ENCODE data around the gene NUFIP1. TPM values are rescaled to one million over a fixed set of nuclear protein-coding genes. Genes with fewer than 3 reads are reported as not detected.

Gene NUFIP1
- total and polyA plus RNA-seq, 9 donors = 4.3 to 9.2 (median 7.3) TPM

Other genes with a start within 250 kb of the NUFIP1 start
- gene GPALPP1, start 67 bp upstream of the NUFIP1 start, total RNA-seq = 30.5 TPM
- gene GPALPP1, start 67 bp upstream of the NUFIP1 start, polyA plus RNA-seq (ENCODE audit: insufficient read depth in 1 of 8, insufficient read length in 8 of 8, low replicate concordance in 1 of 8) = 10 to 100 TPM; 22.2 to 32.3 (median 27.3) TPM
- gene GTF2F2, start 131.0 kb upstream of the NUFIP1 start, total RNA-seq = 21.9 TPM
- gene GTF2F2, start 131.0 kb upstream of the NUFIP1 start, polyA plus RNA-seq (ENCODE audit: insufficient read depth in 1 of 8, insufficient read length in 8 of 8, low replicate concordance in 1 of 8) = 10 to 100 TPM; 18.1 to 21.6 (median 18.8) TPM
- 0.04 TPM for gene KCTD4, start 211.6 kb upstream of the NUFIP1 start, total RNA-seq
- gene KCTD4, start 211.6 kb upstream of the NUFIP1 start, polyA plus RNA-seq (ENCODE audit: insufficient read depth in 1 of 8, insufficient read length in 8 of 8, low replicate concordance in 1 of 8) = under 1 TPM in 5 of 8 donors, not detected in 3; 0.09 to 0.53 (median 0.24) TPM